Muscle layer of colon (tissue), 2 donors: ENCODE measurements around the gene IL17REL.

Experiments used
- H3K27ac ChIP-seq: one replicate; pipeline ENCODE4 v1.7.0; 2013; ENCODE audit warnings: low read depth, mild to moderate bottlenecking, low read length, moderate library complexity
- H3K27me3 ChIP-seq, 2 donors: one replicate each; pipeline ENCODE4 v1.7.0; 2013; ENCODE audit warnings: low read length in 2 of 2, mild to moderate bottlenecking in 2 of 2; ENCODE audit not compliant: insufficient read depth in 2 of 2, control insufficient read depth in 1 of 2
- H3K36me3 ChIP-seq: one replicate; pipeline ENCODE4 v1.7.0; 2013; ENCODE audit warnings: mild to moderate bottlenecking, low read length; ENCODE audit not compliant: insufficient read depth
- H3K4me1 ChIP-seq: one replicate; pipeline ENCODE4 v1.7.0; 2013; ENCODE audit warnings: mild to moderate bottlenecking, low read length; ENCODE audit not compliant: insufficient read depth
- H3K4me3 ChIP-seq, 2 donors: one replicate each; pipeline ENCODE4 v1.7.0; 2013; ENCODE audit warnings: low read length in 2 of 2, low read depth in 1 of 2, mild to moderate bottlenecking in 1 of 2, moderate library complexity in 1 of 2
- H3K9ac ChIP-seq: one replicate; pipeline ENCODE4 v1.7.0; 2013; ENCODE audit warnings: low read length
- H3K9me3 ChIP-seq: one replicate; pipeline ENCODE4 v1.7.0; 2013; ENCODE audit warnings: mild to moderate bottlenecking, low read length
- donor health status: abdominal sarcoma.
- donor health status: Adenocarcinoma of cecum.

IL17REL gene

GRCh38 chr22:50041361-50042065 lies 28.9 kb upstream of the IL17REL start:
- Histone ChIP-seq H3K9me3 (no peaks in the 10 kb centered on the region), H3K4me1 (no peaks in the 10 kb centered on the region), H3K36me3 (no peaks in the 10 kb centered on the region), H3K9ac (no peak overlapping the region), H3K27ac (no peak overlapping the region), H3K4me3 (no peak overlapping the region), H3K27me3 (no peaks in the 10 kb centered on the region)

GRCh38 chr22:50040717-50041116 lies 28.2 kb upstream of the IL17REL start:
- no peaks in the 10 kb centered on the region for H3K9me3 ChIP-seq
- H3K36me3 ChIP-seq, result no peaks in the 10 kb centered on the region
- H3K4me3 ChIP-seq, result no peak overlapping the region
- no peak overlapping the region for H3K27ac ChIP-seq
- no peaks in the 10 kb centered on the region for H3K4me1 ChIP-seq
- H3K27me3 ChIP-seq, result no peaks in the 10 kb centered on the region
- no peak overlapping the region for H3K9ac ChIP-seq

- H3K36me3 ChIP-seq, result no peaks in the 10 kb centered on the region
- no peaks in the 10 kb centered on the region for H3K27me3 ChIP-seq
- H3K4me1 ChIP-seq, result no peaks in the 10 kb centered on the region
- H3K9me3 ChIP-seq, result no peaks in the 10 kb centered on the region
- no peak overlapping the region for H3K27ac ChIP-seq
- H3K9ac ChIP-seq, result no peak overlapping the region
- no peak overlapping the region for H3K4me3 ChIP-seq
These were observed 27.3 kb upstream of the IL17REL start for GRCh38 chr22:50039669-50040443.

- no peak overlapping the region for H3K9ac ChIP-seq
- H3K27me3 ChIP-seq, result peaks cover 0 to 8% of the 10 kb centered on the region in 2 donors
- no peaks in the 10 kb centered on the region for H3K9me3 ChIP-seq
- no peak overlapping the region for H3K4me3 ChIP-seq
- no peak overlapping the region for H3K27ac ChIP-seq
- no peaks in the 10 kb centered on the region for H3K36me3 ChIP-seq
- no peaks in the 10 kb centered on the region for H3K4me1 ChIP-seq
These were observed 23.6 kb upstream of the IL17REL start for GRCh38 chr22:50035976-50036724.

- Histone ChIP-seq H3K27me3 (peaks cover 0 to 16% of the 10 kb centered on the region in 2 donors), H3K9me3 (no peaks in the 10 kb centered on the region), H3K36me3 (no peaks in the 10 kb centered on the region)
These were observed 22.7 kb upstream of the IL17REL start for GRCh38 chr22:50035131-50035881.

GRCh38 chr22:50034126-50035081 lies 21.8 kb upstream of the IL17REL start:
- no peak overlapping the region for H3K4me3 ChIP-seq
- H3K9ac ChIP-seq, result no peak overlapping the region
- H3K27ac ChIP-seq, result no peak overlapping the region
- peaks cover 0 to 21% of the 10 kb centered on the region in 2 donors for H3K27me3 ChIP-seq
- H3K9me3 ChIP-seq, result no peaks in the 10 kb centered on the region
- H3K36me3 ChIP-seq, result no peaks in the 10 kb centered on the region
- no peaks in the 10 kb centered on the region for H3K4me1 ChIP-seq

More at GRCh38 chr22:50035131-50035881, 22.7 kb upstream of the IL17REL start:
- no peak overlapping the region for H3K4me3 ChIP-seq
- no peak overlapping the region for H3K9ac ChIP-seq
- no peaks in the 10 kb centered on the region for H3K4me1 ChIP-seq
- H3K27ac ChIP-seq, result no peak overlapping the region

- Histone ChIP-seq H3K36me3 (no peaks in the 10 kb centered on the region), H3K4me1 (no peaks in the 10 kb centered on the region), H3K9ac (no peak overlapping the region), H3K27ac (no peak overlapping the region), H3K9me3 (no peaks in the 10 kb centered on the region), H3K27me3 (peaks cover 0 to 28% of the 10 kb centered on the region in 2 donors), H3K4me3 (no peak overlapping the region)
These were observed 20.5 kb upstream of the IL17REL start for GRCh38 chr22:50032941-50033601.

GRCh38 chr22:50032109-50032871 lies 19.7 kb upstream of the IL17REL start:
- no peaks in the 10 kb centered on the region for H3K9me3 ChIP-seq
- no peaks in the 10 kb centered on the region for H3K4me1 ChIP-seq
- H3K27me3 ChIP-seq, result peaks cover 0 to 34% of the 10 kb centered on the region in 2 donors
- H3K27ac ChIP-seq, result no peak overlapping the region
- no peak overlapping the region for H3K9ac ChIP-seq
- H3K36me3 ChIP-seq, result no peaks in the 10 kb centered on the region
- H3K4me3 ChIP-seq, result no peak overlapping the region

GRCh38 chr22:50031189-50032091 lies 18.9 kb upstream of the IL17REL start:
- Histone ChIP-seq H3K4me1 (no peaks in the 10 kb centered on the region), H3K36me3 (no peaks in the 10 kb centered on the region), H3K27me3 (peaks cover 0 to 34% of the 10 kb centered on the region in 2 donors), H3K27ac (no peak overlapping the region), H3K9ac (no peak overlapping the region), H3K4me3 (no peak overlapping the region), H3K9me3 (no peaks in the 10 kb centered on the region)
